GM23338 (cell line): Measurements from ENCODE around the gene RBPMS2. TPM values are rescaled to one million over a fixed set of nuclear protein-coding genes. Genes with fewer than 3 reads are reported as not detected.

ENCODE experiments used
- ATAC-seq: fragments of 200-7000 bp; cut with Tn5 transposase; 3 replicates; pipeline ENCODE4 v1.9.1; 2020
- DNase-seq: peaks from one replicate; pipeline ENCODE4 v3.0.0-alpha.2; 2015; ENCODE audit warnings: low spot score
- H2AFZ ChIP-seq: fragments of 200-600 bp; sonication (generic); 2 replicates; pipeline ENCODE4 v1.8.0; 2016; ENCODE audit warnings: antibody characterized with exemption, mild to moderate bottlenecking, moderate library complexity
- H3F3A ChIP-seq: fragments of 200-600 bp; sonication (generic); replicated peaks from 2 replicates; pipeline ENCODE4 v1.8.0; 2017; ENCODE audit warnings: antibody characterized with exemption, mixed run types, low read depth
- H3K27ac ChIP-seq: fragments of 200-600 bp; sonication (generic); 2 replicates; pipeline ENCODE4 v1.6.1; 2016; ENCODE audit warnings: low read depth
- H3K27me3 ChIP-seq: fragments of 200-600 bp; sonication (generic); 2 replicates; pipeline ENCODE4 v1.8.0; 2016; ENCODE audit warnings: mild to moderate bottlenecking, mixed run types, moderate library complexity; ENCODE audit not compliant: insufficient read depth
- H3K36me3 ChIP-seq: fragments of 200-600 bp; sonication (generic); 2 replicates; pipeline ENCODE4 v1.8.0; 2016; ENCODE audit warnings: mild to moderate bottlenecking; ENCODE audit not compliant: insufficient read depth
- H3K4me1 ChIP-seq: fragments of 200-600 bp; sonication (generic); 2 replicates; pipeline ENCODE4 v1.8.0; 2016; ENCODE audit warnings: mild to moderate bottlenecking, moderate library complexity; ENCODE audit not compliant: insufficient read depth
- H3K4me2 ChIP-seq: fragments of 200-600 bp; sonication (generic); 2 replicates; pipeline ENCODE4 v1.7.1; 2017; ENCODE audit warnings: mixed run types
- H3K4me3 ChIP-seq: fragments of 200-600 bp; sonication (generic); 2 replicates; pipeline ENCODE4 v1.6.1; 2016; ENCODE audit warnings: mixed run types
- H3K79me2 ChIP-seq: fragments of 200-600 bp; sonication (generic); replicated peaks from 2 replicates; pipeline ENCODE4 v1.8.0; 2017; ENCODE audit warnings: mild to moderate bottlenecking; ENCODE audit not compliant: insufficient read depth
- H3K9me2 ChIP-seq: fragments of 200-600 bp; sonication (generic); 2 replicates; pipeline ENCODE4 v1.8.0; 2017; ENCODE audit not compliant: insufficient read depth
- H4K20me1 ChIP-seq: fragments of 200-600 bp; sonication (generic); replicated peaks from 2 replicates; pipeline ENCODE4 v1.8.0; 2017; ENCODE audit warnings: mild to moderate bottlenecking; ENCODE audit not compliant: insufficient read depth
- H3K27ac Mint-ChIP-seq: 2 replicates; pipeline ENCODE4 v1.8.0; 2020; ENCODE audit warnings: inconsistent platforms, mild to moderate bottlenecking, moderate library complexity, mixed read lengths
- H3K27me3 Mint-ChIP-seq: 3 replicates; pipeline ENCODE4 v1.8.0; 2022; ENCODE audit warnings: low read depth, mild to moderate bottlenecking, moderate library complexity, mixed read lengths, inconsistent platforms; ENCODE audit not compliant: insufficient read depth, poor library complexity
- H3K36me3 Mint-ChIP-seq: 3 replicates; pipeline ENCODE4 v1.8.0; 2021; ENCODE audit warnings: low read depth, mild to moderate bottlenecking, inconsistent platforms, moderate library complexity, mixed read lengths
- H3K4me1 Mint-ChIP-seq: 3 replicates; pipeline ENCODE4 v1.8.0; 2020; ENCODE audit warnings: mild to moderate bottlenecking, inconsistent platforms, mixed read lengths
- H3K4me3 Mint-ChIP-seq: 3 replicates; pipeline ENCODE4 v1.8.0; 2021; ENCODE audit warnings: moderate library complexity, mild to moderate bottlenecking, inconsistent platforms, mixed read lengths
- H3K9me3 Mint-ChIP-seq: 3 replicates; pipeline ENCODE4 v1.8.0; 2020; ENCODE audit warnings: moderate library complexity, mild to moderate bottlenecking, inconsistent platforms, mixed read lengths
- CREB1 ChIP-seq: fragments of 250-450 bp; sonication (Bioruptor Pico); IDR thresholded peaks from 2 replicates; pipeline ENCODE4 v1.5.0; 2020; ENCODE audit warnings: low read depth, mild to moderate bottlenecking, moderate library complexity
- CTCF ChIP-seq, 2 experiments: fragments of 200-600 bp in 1 of 2; sonication (generic) in 1 of 2; conservative IDR thresholded peaks; 2 replicates each; pipeline versions ENCODE4 v1.5.1 to v1.6.1; 2016 to 2017; ENCODE audit warnings: antibody characterized with exemption in 2 of 2, low read depth in 2 of 2, mild to moderate bottlenecking in 2 of 2, moderate library complexity in 1 of 2
- ETS1 ChIP-seq: IDR thresholded peaks from 2 replicates; pipeline ENCODE4 v1.6.1; 2016; ENCODE audit warnings: antibody characterized with exemption
- EZH2 ChIP-seq: fragments of 200-600 bp; sonication (generic); IDR thresholded peaks from one replicate; pipeline ENCODE4 v1.8.0; 2017; ENCODE audit warnings: antibody characterized with exemption, mild to moderate bottlenecking, low read depth; ENCODE audit not compliant: unreplicated experiment
- EZH2phosphoT487 ChIP-seq: fragments of 200-600 bp; sonication (generic); IDR thresholded peaks from one replicate; pipeline ENCODE4 v1.8.1; 2018; ENCODE audit warnings: antibody characterized with exemption; ENCODE audit not compliant: unreplicated experiment
- JUNB ChIP-seq: IDR thresholded peaks from one replicate; pipeline ENCODE4 v1.6.1; 2016; ENCODE audit warnings: antibody characterized with exemption; ENCODE audit not compliant: unreplicated experiment
- STAT1 ChIP-seq: IDR thresholded peaks from one replicate; pipeline ENCODE4 v1.6.1; 2016; ENCODE audit warnings: antibody characterized with exemption; ENCODE audit not compliant: unreplicated experiment
- ZNF114 ChIP-seq: fragments of 250-450 bp; sonication (Bioruptor Pico); IDR thresholded peaks from 2 replicates; pipeline ENCODE4 v1.5.0; 2020; ENCODE audit warnings: mild to moderate bottlenecking, moderate library complexity
- ZNF331 ChIP-seq: fragments of 250-450 bp; sonication (Bioruptor Pico); IDR thresholded peaks from 2 replicates; pipeline ENCODE4 v1.5.0; 2020; ENCODE audit warnings: low read depth, mild to moderate bottlenecking, moderate library complexity
- polyA plus RNA-seq: library from polyadenylated mRNA; unstranded; fragments of >200 nt; fragmentation: Nextera tagmentation; extraction: Ambion mirVana; gene quantifications from 2 replicates; pipeline ENCODE4 v1.2.1, GENCODE V29; 2016
- total RNA-seq: library from RNA; depleted of rRNA; stranded (reverse); fragments of >200 nt; shearing (Covaris generic); gene quantifications from 2 replicates; pipeline ENCODE4 v1.2.3, GENCODE V29; 2014
- TF ChIP-seq, protein P1 (sequence below): fragments of 250-450 bp; sonication (Bioruptor Pico); IDR thresholded peaks from 2 replicates; pipeline ENCODE4 v1.5.0; 2020; ENCODE audit warnings: mild to moderate bottlenecking, moderate library complexity
- TF ChIP-seq, protein P2 (sequence below): IDR thresholded peaks from one replicate; pipeline ENCODE4 v1.6.1; 2018; ENCODE audit warnings: antibody characterized with exemption; ENCODE audit not compliant: unreplicated experiment

Gene RBPMS2
- total and polyA plus RNA-seq, 2 experiments from 2014 or later: 53.3 to 171 TPM

DNA sequence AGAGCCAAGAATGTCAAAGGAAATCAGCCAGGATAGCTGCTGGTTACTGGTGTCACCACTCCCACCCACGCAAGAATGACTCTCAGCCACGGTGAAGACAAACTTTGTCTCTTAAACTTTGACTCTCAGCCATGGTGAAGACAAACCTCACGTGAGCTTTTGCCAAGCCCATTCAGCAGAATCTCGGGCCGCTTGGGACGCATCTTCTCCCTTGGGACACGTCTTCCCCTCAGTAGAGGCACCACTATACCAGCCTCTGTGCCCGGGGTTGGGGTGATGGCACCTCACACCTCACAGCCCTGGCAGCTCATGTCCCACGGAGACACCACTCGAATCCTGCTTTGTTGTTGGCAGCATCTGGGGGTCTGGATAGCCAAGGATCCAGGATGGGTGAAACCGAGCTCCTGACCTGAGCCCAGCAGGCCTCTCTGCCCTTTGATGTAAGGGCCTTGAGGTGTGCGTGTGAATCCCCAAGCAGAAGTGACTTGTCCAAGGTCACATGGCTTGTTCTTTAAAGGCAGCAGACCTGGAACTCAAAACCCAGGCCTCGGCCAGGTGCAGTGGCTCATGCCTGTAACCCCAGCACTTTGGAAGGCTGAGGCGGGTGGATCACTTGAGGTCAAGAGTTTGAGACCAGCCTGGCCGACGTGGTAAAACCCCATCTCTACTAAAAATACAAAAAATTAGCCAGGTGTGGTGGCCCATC is 21.8 kb downstream of the RBPMS2 start:
- peaks cover 28% of the 10 kb centered on the region for H3K4me1 ChIP-seq
- no peak overlapping the region for H3K4me2 ChIP-seq

More for the DNA sequence above, 21.8 kb downstream of the RBPMS2 start:
- TF ChIP-seq CREB1 (CRISPR knock-in tag) (no peak), ZNF331 (no peak), ZNF114 (no peak), STAT1 (no peak), CTCF (conservative IDR thresholded peaks at IDR 0.05; ENCODE audit: low read depth in 2 of 2) (no peak), EZH2phosphoT487 (no peak), EZH2 (no peak), ETS1 (no peak), JUNB (no peak)
- TF ChIP-seq, protein P1, sequence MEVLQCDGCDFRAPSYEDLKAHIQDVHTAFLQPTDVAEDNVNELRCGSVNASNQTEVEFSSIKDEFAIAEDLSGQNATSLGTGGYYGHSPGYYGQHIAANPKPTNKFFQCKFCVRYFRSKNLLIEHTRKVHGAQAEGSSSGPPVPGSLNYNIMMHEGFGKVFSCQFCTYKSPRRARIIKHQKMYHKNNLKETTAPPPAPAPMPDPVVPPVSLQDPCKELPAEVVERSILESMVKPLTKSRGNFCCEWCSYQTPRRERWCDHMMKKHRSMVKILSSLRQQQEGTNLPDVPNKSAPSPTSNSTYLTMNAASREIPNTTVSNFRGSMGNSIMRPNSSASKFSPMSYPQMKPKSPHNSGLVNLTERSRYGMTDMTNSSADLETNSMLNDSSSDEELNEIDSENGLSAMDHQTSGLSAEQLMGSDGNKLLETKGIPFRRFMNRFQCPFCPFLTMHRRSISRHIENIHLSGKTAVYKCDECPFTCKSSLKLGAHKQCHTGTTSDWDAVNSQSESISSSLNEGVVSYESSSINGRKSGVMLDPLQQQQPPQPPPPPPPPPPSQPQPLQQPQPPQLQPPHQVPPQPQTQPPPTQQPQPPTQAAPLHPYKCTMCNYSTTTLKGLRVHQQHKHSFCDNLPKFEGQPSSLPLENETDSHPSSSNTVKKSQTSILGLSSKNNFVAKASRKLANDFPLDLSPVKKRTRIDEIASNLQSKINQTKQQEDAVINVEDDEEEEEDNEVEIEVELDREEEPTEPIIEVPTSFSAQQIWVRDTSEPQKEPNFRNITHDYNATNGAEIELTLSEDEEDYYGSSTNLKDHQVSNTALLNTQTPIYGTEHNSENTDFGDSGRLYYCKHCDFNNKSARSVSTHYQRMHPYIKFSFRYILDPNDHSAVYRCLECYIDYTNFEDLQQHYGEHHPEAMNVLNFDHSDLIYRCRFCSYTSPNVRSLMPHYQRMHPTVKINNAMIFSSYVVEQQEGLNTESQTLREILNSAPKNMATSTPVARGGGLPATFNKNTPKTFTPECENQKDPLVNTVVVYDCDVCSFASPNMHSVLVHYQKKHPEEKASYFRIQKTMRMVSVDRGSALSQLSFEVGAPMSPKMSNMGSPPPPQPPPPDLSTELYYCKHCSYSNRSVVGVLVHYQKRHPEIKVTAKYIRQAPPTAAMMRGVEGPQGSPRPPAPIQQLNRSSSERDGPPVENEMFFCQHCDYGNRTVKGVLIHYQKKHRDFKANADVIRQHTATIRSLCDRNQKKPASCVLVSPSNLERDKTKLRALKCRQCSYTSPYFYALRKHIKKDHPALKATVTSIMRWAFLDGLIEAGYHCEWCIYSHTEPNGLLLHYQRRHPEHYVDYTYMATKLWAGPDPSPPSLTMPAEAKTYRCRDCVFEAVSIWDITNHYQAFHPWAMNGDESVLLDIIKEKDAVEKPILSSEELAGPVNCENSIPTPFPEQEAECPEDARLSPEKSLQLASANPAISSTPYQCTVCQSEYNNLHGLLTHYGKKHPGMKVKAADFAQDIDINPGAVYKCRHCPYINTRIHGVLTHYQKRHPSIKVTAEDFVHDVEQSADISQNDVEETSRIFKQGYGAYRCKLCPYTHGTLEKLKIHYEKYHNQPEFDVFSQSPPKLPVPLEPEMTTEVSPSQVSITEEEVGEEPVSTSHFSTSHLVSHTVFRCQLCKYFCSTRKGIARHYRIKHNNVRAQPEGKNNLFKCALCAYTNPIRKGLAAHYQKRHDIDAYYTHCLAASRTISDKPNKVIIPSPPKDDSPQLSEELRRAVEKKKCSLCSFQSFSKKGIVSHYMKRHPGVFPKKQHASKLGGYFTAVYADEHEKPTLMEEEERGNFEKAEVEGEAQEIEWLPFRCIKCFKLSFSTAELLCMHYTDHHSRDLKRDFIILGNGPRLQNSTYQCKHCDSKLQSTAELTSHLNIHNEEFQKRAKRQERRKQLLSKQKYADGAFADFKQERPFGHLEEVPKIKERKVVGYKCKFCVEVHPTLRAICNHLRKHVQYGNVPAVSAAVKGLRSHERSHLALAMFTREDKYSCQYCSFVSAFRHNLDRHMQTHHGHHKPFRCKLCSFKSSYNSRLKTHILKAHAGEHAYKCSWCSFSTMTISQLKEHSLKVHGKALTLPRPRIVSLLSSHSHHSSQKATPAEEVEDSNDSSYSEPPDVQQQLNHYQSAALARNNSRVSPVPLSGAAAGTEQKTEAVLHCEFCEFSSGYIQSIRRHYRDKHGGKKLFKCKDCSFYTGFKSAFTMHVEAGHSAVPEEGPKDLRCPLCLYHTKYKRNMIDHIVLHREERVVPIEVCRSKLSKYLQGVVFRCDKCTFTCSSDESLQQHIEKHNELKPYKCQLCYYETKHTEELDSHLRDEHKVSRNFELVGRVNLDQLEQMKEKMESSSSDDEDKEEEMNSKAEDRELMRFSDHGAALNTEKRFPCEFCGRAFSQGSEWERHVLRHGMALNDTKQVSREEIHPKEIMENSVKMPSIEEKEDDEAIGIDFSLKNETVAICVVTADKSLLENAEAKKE: no peak
- TF ChIP-seq, protein P2, sequence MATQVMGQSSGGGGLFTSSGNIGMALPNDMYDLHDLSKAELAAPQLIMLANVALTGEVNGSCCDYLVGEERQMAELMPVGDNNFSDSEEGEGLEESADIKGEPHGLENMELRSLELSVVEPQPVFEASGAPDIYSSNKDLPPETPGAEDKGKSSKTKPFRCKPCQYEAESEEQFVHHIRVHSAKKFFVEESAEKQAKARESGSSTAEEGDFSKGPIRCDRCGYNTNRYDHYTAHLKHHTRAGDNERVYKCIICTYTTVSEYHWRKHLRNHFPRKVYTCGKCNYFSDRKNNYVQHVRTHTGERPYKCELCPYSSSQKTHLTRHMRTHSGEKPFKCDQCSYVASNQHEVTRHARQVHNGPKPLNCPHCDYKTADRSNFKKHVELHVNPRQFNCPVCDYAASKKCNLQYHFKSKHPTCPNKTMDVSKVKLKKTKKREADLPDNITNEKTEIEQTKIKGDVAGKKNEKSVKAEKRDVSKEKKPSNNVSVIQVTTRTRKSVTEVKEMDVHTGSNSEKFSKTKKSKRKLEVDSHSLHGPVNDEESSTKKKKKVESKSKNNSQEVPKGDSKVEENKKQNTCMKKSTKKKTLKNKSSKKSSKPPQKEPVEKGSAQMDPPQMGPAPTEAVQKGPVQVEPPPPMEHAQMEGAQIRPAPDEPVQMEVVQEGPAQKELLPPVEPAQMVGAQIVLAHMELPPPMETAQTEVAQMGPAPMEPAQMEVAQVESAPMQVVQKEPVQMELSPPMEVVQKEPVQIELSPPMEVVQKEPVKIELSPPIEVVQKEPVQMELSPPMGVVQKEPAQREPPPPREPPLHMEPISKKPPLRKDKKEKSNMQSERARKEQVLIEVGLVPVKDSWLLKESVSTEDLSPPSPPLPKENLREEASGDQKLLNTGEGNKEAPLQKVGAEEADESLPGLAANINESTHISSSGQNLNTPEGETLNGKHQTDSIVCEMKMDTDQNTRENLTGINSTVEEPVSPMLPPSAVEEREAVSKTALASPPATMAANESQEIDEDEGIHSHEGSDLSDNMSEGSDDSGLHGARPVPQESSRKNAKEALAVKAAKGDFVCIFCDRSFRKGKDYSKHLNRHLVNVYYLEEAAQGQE: no peak
- Mint-ChIP-seq H3K4me3 (no peak overlapping the region; the same call in 2 of the 3 replicates), H3K9me3 (no peaks in the 10 kb centered on the region; the same call in 2 of the 3 replicates), H3K36me3 (peaks cover 73% of the 10 kb centered on the region), H3K27me3 (peaks cover 14% of the 10 kb centered on the region), H3K4me1 (peaks cover 68% of the 10 kb centered on the region), H3K27ac (peak overlapping the region; percentile 67)
- H4K20me1 ChIP-seq: peaks cover 80% of the 10 kb centered on the region
- peaks cover 8% of the 10 kb centered on the region; the same call in 1 of the 2 replicates for H3K36me3 ChIP-seq
- H3K9me2 ChIP-seq: no peaks in the 10 kb centered on the region
- ATAC-seq (no peak), DNase-seq (no peak)
- peaks cover 37% of the 10 kb centered on the region for H3F3A ChIP-seq
- no peaks in the 10 kb centered on the region for H3K27me3 ChIP-seq
- peaks cover 99% of the 10 kb centered on the region for H3K79me2 ChIP-seq
- peak overlapping the region; percentile 80 for H3K27ac ChIP-seq
- no peak overlapping the region for H2AFZ ChIP-seq
- no peak overlapping the region for H3K4me3 ChIP-seq
